ENCODE data around the gene NCL.

- TF ChIP-seq CTCF (conservative IDR thresholded peaks at IDR 0.05) (no peak), EZH2 (IDR thresholded peaks at IDR 0.05; ENCODE audit: low read depth) (no peak)
Measured at GRCh38 chr2:231463698-231464575, at the start of gene NCL.

Data from PC-9 (cell line).